ENCODE measurements around the gene PIK3R5. TPM values are rescaled to one million over a fixed set of nuclear protein-coding genes. Genes with fewer than 3 reads are reported as not detected.

PIK3R5 gene
- total RNA-seq, 4 donors from 2014 or later, result 0.63 to 5.9 (median 2.9) TPM

- no peaks in the 10 kb centered on the region for H3K4me1 ChIP-seq
- no peak overlapping the region for H3K4me3 ChIP-seq
- H3K27me3 ChIP-seq, result peaks cover 0 to 3% (median 0%) of the 10 kb centered on the region in 3 donors
- H3K9me3 ChIP-seq, result no peaks in the 10 kb centered on the region
- ATAC-seq (no peak), DNase-seq (no peak)
- intact Hi-C loops (cut with DNase I; ENCODE audit: low total_unique reads) (no loop called here), in situ Hi-C loops (cut with MboI; ENCODE audit: low sequenced_read_pairs in 4 of 4) (no loop called here)
- H3K27ac ChIP-seq, result no peak overlapping the region
- H3K36me3 ChIP-seq, result no peaks in the 10 kb centered on the region
- TF ChIP-seq, protein P1, sequence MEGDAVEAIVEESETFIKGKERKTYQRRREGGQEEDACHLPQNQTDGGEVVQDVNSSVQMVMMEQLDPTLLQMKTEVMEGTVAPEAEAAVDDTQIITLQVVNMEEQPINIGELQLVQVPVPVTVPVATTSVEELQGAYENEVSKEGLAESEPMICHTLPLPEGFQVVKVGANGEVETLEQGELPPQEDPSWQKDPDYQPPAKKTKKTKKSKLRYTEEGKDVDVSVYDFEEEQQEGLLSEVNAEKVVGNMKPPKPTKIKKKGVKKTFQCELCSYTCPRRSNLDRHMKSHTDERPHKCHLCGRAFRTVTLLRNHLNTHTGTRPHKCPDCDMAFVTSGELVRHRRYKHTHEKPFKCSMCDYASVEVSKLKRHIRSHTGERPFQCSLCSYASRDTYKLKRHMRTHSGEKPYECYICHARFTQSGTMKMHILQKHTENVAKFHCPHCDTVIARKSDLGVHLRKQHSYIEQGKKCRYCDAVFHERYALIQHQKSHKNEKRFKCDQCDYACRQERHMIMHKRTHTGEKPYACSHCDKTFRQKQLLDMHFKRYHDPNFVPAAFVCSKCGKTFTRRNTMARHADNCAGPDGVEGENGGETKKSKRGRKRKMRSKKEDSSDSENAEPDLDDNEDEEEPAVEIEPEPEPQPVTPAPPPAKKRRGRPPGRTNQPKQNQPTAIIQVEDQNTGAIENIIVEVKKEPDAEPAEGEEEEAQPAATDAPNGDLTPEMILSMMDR (IDR thresholded peaks at IDR 0.05 in 4 of 5, conservative IDR thresholded peaks at IDR 0.05 in 1 of 5), result no peak
- no peak for TF ChIP-seq POLR2A (IDR thresholded peaks at IDR 0.05)
These were observed 117.6 kb downstream of the PIK3R5 start for GRCh38 chr17:8847891-8848290.

- ATAC-seq, result no peak
- H3K27ac ChIP-seq, result no peak overlapping the region
- H3K4me1 ChIP-seq, result no peaks in the 10 kb centered on the region
- no peak overlapping the region for H3K4me3 ChIP-seq
- peaks cover 0 to 2% (median 0%) of the 10 kb centered on the region in 3 donors for H3K27me3 ChIP-seq
- in situ Hi-C loops (cut with MboI; ENCODE audit: low sequenced_read_pairs in 4 of 4), result no loop called here
- TF ChIP-seq, protein P1 (IDR thresholded peaks at IDR 0.05 in 4 of 5, conservative IDR thresholded peaks at IDR 0.05 in 1 of 5), result no peak
- no peak for TF ChIP-seq POLR2A (IDR thresholded peaks at IDR 0.05)
- no peaks in the 10 kb centered on the region for H3K36me3 ChIP-seq
- intact Hi-C loops (cut with DNase I; ENCODE audit: low total_unique reads), result no loop called here
- no peaks in the 10 kb centered on the region for H3K9me3 ChIP-seq
- no peak for DNase-seq
These were observed 118.7 kb downstream of the PIK3R5 start for GRCh38 chr17:8846768-8847211.

DNA sequence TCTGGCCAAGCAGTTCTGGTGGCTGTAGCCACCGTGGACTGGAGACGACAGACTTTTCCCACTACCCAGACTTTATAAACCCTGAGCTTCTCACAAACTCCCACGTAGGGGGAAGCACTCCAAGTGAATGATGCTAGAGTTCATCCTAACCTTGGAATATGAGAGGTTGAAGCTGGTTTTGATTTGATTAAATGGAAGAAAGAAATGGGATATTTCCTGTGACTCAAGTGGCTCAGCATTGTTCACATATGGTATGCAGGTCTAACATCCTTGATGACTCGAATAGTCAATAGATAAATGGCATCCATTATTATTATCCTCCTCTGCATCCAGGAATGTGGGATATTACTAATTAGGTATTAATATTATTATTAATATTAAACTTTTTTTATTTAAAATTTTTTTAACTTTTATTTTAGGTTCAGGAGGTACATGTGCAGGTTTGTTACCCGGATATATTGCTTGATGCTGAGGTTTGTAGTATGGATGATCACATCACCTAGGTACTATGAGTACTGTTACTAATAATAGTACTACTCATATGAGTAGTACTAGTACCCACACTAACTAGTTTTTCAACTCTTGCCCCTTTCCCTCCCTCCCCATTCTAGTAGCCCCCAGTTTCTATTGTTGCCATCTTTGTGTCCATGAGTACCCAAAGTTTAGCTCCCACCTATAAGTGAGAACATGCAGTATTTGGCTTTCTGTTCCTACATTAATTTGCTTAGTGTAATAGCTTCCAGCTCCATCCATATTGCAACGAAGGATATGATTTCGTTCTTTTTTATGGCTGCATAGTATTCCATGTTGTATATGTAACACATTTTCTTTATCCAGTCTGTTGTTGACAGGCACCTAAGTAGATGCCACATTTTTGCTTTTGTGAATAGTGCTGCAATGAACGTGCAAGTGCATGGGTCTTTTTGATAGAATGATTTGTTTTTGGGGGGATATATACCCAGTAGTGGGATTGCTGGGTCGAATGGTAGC is 121.0 kb downstream of the PIK3R5 start:
- Histone ChIP-seq H3K4me1 (no peaks in the 10 kb centered on the region), H3K36me3 (no peaks in the 10 kb centered on the region), H3K27ac (no peak overlapping the region), H3K4me3 (no peak overlapping the region), H3K27me3 (no peaks in the 10 kb centered on the region), H3K9me3 (no peaks in the 10 kb centered on the region)
- DNase-seq (no peak), ATAC-seq (no peak)
- intact Hi-C loops (cut with DNase I; ENCODE audit: low total_unique reads), result no loop called here
- no peak for TF ChIP-seq POLR2A (IDR thresholded peaks at IDR 0.05)
- TF ChIP-seq, protein P1 (IDR thresholded peaks at IDR 0.05 in 4 of 5, conservative IDR thresholded peaks at IDR 0.05 in 1 of 5), result no peak
- in situ Hi-C loops (cut with MboI; ENCODE audit: low sequenced_read_pairs in 4 of 4), result no loop called here

GRCh38 chr17:8843344-8843743 is 122.2 kb downstream of the PIK3R5 start:
- Histone ChIP-seq H3K27me3 (no peaks in the 10 kb centered on the region), H3K4me3 (no peak overlapping the region), H3K27ac (no peak overlapping the region), H3K9me3 (no peaks in the 10 kb centered on the region), H3K36me3 (no peaks in the 10 kb centered on the region), H3K4me1 (no peaks in the 10 kb centered on the region)
- no peak for TF ChIP-seq POLR2A (IDR thresholded peaks at IDR 0.05)
- ATAC-seq (no peak), DNase-seq (no peak)
- in situ Hi-C loops (cut with MboI; ENCODE audit: low sequenced_read_pairs in 4 of 4), result no loop called here
- intact Hi-C loops (cut with DNase I; ENCODE audit: low total_unique reads), result no loop called here

DNA sequence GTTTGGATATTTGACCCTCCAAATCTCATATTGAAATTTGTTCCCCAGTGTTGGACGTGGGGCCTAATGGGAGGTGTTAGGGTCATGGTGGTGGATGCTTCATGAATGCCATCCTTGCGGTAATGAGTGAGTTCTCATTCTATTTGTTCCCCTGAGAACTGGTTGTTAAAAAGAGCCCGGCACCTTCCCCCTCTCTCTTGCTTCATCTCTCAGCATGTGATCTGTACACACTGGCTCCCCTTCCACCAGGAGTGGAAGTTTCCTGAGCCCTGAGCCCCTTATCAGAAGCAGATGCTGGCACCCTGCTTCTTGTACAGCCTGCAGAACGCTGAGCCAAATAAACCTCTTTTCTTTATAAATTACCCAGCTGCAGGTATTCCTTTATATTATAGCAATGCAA is 123.7 kb downstream of the PIK3R5 start:
- Histone ChIP-seq H3K4me3 (no peak overlapping the region), H3K27me3 (no peaks in the 10 kb centered on the region), H3K9me3 (no peaks in the 10 kb centered on the region), H3K27ac (no peak overlapping the region), H3K4me1 (no peaks in the 10 kb centered on the region), H3K36me3 (no peaks in the 10 kb centered on the region)
- TF ChIP-seq, protein P1 (IDR thresholded peaks at IDR 0.05 in 4 of 5, conservative IDR thresholded peaks at IDR 0.05 in 1 of 5), result no peak
- TF ChIP-seq POLR2A (IDR thresholded peaks at IDR 0.05), result no peak
- in situ Hi-C loops (cut with MboI; ENCODE audit: low sequenced_read_pairs in 4 of 4), result no loop called here
- intact Hi-C loops (cut with DNase I; ENCODE audit: low total_unique reads), result no loop called here
- no peak for DNase-seq
- ATAC-seq, result no peak
